HepG2 (cell line): ENCODE results near the gene LRRN2. TPM values are rescaled to one million over a fixed set of nuclear protein-coding genes. Genes with fewer than 3 reads are reported as not detected.

ENCODE experiments used
- ARID2 ChIP-seq: sonication (generic); formaldehyde crosslinking; IDR thresholded peaks from 2 replicates; pipeline ENCODE4 v1.8.1; 2022; ENCODE audit warnings: mild to moderate bottlenecking, missing genetic modification reagents, borderline replicate concordance
- EHMT2 ChIP-seq: fragments of 200-600 bp; sonication (generic); IDR thresholded peaks from 2 replicates; pipeline ENCODE4 v1.7.0; 2017; ENCODE audit warnings: antibody characterized with exemption, low read depth, low read length, borderline replicate concordance
- FOSL2 ChIP-seq: sonication (generic); formaldehyde crosslinking; IDR thresholded peaks from 2 replicates; pipeline ENCODE4 v1.4.0; 2020; ENCODE audit warnings: missing genetic modification reagents
- HMGA1 ChIP-seq: sonication (generic); formaldehyde crosslinking; conservative IDR thresholded peaks from 2 replicates; pipeline ENCODE4 v1.4.0; 2020; ENCODE audit warnings: missing genetic modification reagents
- HNF4A ChIP-seq: sonication (generic); formaldehyde crosslinking; IDR thresholded peaks from 2 replicates; pipeline ENCODE4 v1.4.0; 2020; ENCODE audit warnings: missing genetic modification reagents
- HNRNPK ChIP-seq: fragments of 200-400 bp; formaldehyde crosslinking; IDR thresholded peaks from 2 replicates; pipeline ENCODE4 v1.6.1; 2018; ENCODE audit warnings: low read length, low read depth, moderate library complexity, mild to moderate bottlenecking; ENCODE audit not compliant: poor library complexity, severe bottlenecking
- ISX ChIP-seq: sonication (generic); formaldehyde crosslinking; conservative IDR thresholded peaks from 2 replicates; pipeline ENCODE4 v1.5.0; 2020; ENCODE audit warnings: missing genetic modification reagents
- KDM2A ChIP-seq: sonication (generic); formaldehyde crosslinking; IDR thresholded peaks from 2 replicates; pipeline ENCODE4 v1.4.0; 2020; ENCODE audit warnings: low read depth, missing genetic modification reagents, borderline replicate concordance
- MAFG ChIP-seq: sonication (generic); formaldehyde crosslinking; IDR thresholded peaks from 2 replicates; pipeline ENCODE4 v1.5.1; 2020; ENCODE audit warnings: mild to moderate bottlenecking, missing genetic modification reagents
- MED13 ChIP-seq: sonication (generic); formaldehyde crosslinking; IDR thresholded peaks from 2 replicates; pipeline ENCODE4 v1.5.0; 2020; ENCODE audit warnings: missing genetic modification reagents
- ONECUT2 ChIP-seq: sonication (generic); formaldehyde crosslinking; IDR thresholded peaks from 2 replicates; pipeline ENCODE4 v1.4.0; 2020; ENCODE audit warnings: missing genetic modification reagents
- PCBP1 ChIP-seq: fragments of 200-400 bp; formaldehyde crosslinking; IDR thresholded peaks from 2 replicates; pipeline ENCODE4 v1.6.1; 2017; ENCODE audit warnings: mild to moderate bottlenecking, low read depth, low read length, borderline replicate concordance
- POLR2A ChIP-seq, 2 experiments: IDR thresholded peaks; 2 replicates each; pipeline ENCODE4 v1.6.1; 2011; ENCODE audit warnings: low read depth in 2 of 2, low read length in 2 of 2, mild to moderate bottlenecking in 1 of 2, moderate library complexity in 1 of 2; ENCODE audit not compliant: insufficient read depth in 1 of 2
- RFXANK ChIP-seq: IDR thresholded peaks from 2 replicates; pipeline ENCODE4 v1.6.1; 2016
- SIN3A ChIP-seq: IDR thresholded peaks from 2 replicates; pipeline ENCODE4 v1.6.1; 2011; ENCODE audit warnings: low read depth, mild to moderate bottlenecking, control low read depth, low read length, borderline replicate concordance
- TBL1XR1 ChIP-seq: fragments of 150-350 bp; IDR thresholded peaks from 2 replicates; pipeline ENCODE4 v1.6.1; 2014; ENCODE audit warnings: borderline replicate concordance, low read length; ENCODE audit not compliant: partially characterized antibody
- THAP11 ChIP-seq: IDR thresholded peaks from 2 replicates; pipeline ENCODE4 v1.6.1; 2016; ENCODE audit warnings: missing biosample characterization, missing genetic modification reagents
- ZBTB3 ChIP-seq: sonication (generic); formaldehyde crosslinking; IDR thresholded peaks from 2 replicates; pipeline ENCODE4 v1.4.0; 2020; ENCODE audit warnings: low read depth, mild to moderate bottlenecking, moderate library complexity, missing genetic modification reagents, borderline replicate concordance
- ZFP36 ChIP-seq: fragments of 150-350 bp; IDR thresholded peaks from 2 replicates; pipeline ENCODE4 v1.6.1; 2018; ENCODE audit warnings: borderline replicate concordance, low read length, low read depth; ENCODE audit not compliant: partially characterized antibody
- ZNF430 ChIP-seq: sonication (generic); formaldehyde crosslinking; IDR thresholded peaks from 2 replicates; pipeline ENCODE4 v1.9.0; 2021; ENCODE audit warnings: mild to moderate bottlenecking, missing genetic modification reagents
- ZNF432 ChIP-seq: sonication (generic); formaldehyde crosslinking; IDR thresholded peaks from 2 replicates; pipeline ENCODE4 v1.5.0; 2020; ENCODE audit warnings: missing genetic modification reagents, mild to moderate bottlenecking, borderline replicate concordance
- ZNF501 ChIP-seq: sonication (generic); formaldehyde crosslinking; IDR thresholded peaks from 2 replicates; pipeline ENCODE4 v1.5.1; 2020; ENCODE audit warnings: mild to moderate bottlenecking, moderate library complexity, missing genetic modification reagents
- ZNF567 ChIP-seq: sonication (generic); formaldehyde crosslinking; IDR thresholded peaks from 2 replicates; pipeline ENCODE4 v1.8.1; 2023; ENCODE audit warnings: mild to moderate bottlenecking, missing genetic modification reagents, borderline replicate concordance
- ZNF569 ChIP-seq: sonication (generic); formaldehyde crosslinking; IDR thresholded peaks from 2 replicates; pipeline ENCODE4 v1.5.0; 2020; ENCODE audit warnings: mild to moderate bottlenecking, missing genetic modification reagents, moderate library complexity, borderline replicate concordance
- ZNF644 ChIP-seq: IDR thresholded peaks from 2 replicates; pipeline ENCODE4 v1.6.1; 2016; ENCODE audit warnings: low read depth
- ZNF737 ChIP-seq: sonication (generic); formaldehyde crosslinking; IDR thresholded peaks from 2 replicates; pipeline ENCODE4 v1.5.0; 2020; ENCODE audit warnings: missing genetic modification reagents, mild to moderate bottlenecking, borderline replicate concordance
- ZNF841 ChIP-seq: sonication (generic); formaldehyde crosslinking; IDR thresholded peaks from 2 replicates; pipeline ENCODE4 v1.8.1; 2023; ENCODE audit warnings: missing genetic modification reagents, borderline replicate concordance
- ZNF850 ChIP-seq: sonication (generic); formaldehyde crosslinking; conservative IDR thresholded peaks from 2 replicates; pipeline ENCODE4 v1.9.0; 2021; ENCODE audit warnings: mild to moderate bottlenecking, missing genetic modification reagents
- polyA plus RNA-seq, 8 experiments: library from polyadenylated mRNA; depleted of rRNA in 3 of 8; stranded (reverse) in 7 of 8; unstranded in 1 of 8; fragments of >200 nt; fragmentation: Illumina TruSeq in 4 of 8; extraction: Trizol in 4 of 8; gene quantifications; 2 replicates each; pipeline versions ENCODE4 v1.2.1 to v1.2.3, GENCODE V29; 2011 to 2016; ENCODE audit warnings: low read depth in 4 of 8, missing spikeins in 1 of 8, mixed read lengths in 1 of 8; ENCODE audit not compliant: insufficient read depth in 1 of 8
- total RNA-seq, 5 experiments: library from RNA; depleted of rRNA; stranded (reverse); fragments of >200 nt; fragmentation: Illumina TruSeq; extraction: Trizol; gene quantifications; 2 replicates each; pipeline ENCODE4 v1.2.3, GENCODE V29; 2016; ENCODE audit warnings: low read depth in 1 of 5
- TF ChIP-seq, protein P1 (sequence below): IDR thresholded peaks from 2 replicates; pipeline ENCODE4 v1.6.1; 2012; ENCODE audit warnings: low read length, improper control_type of control experiment

Gene LRRN2
- total and polyA plus RNA-seq, 2 of the 13 experiments (the other 11 are each of a cell fraction or from before 2014, with no cell fraction given) = not detected

GRCh38 chr1:204623365-204623893 lies 62.1 kb downstream of the LRRN2 start (continued):
- TF ChIP-seq ZNF432 (CRISPR knock-in tag) = no peak
- no peak for TF ChIP-seq ZBTB3
- TF ChIP-seq ISX (CRISPR knock-in tag) = no peak
- TF ChIP-seq HNF4A = peak; percentile 38; the same call in 1 of the 2 replicates
- TF ChIP-seq RFXANK (CRISPR knock-in tag) = no peak
- no peak for TF ChIP-seq POLR2A (IDR thresholded peaks at IDR 0.05; ENCODE audit: insufficient read depth in 1 of 2, low read depth in 2 of 2, low read length in 2 of 2)
- no peak for TF ChIP-seq ARID2
- TF ChIP-seq ZNF430 (CRISPR knock-in tag) = no peak
- peak; percentile 20; the same call in 1 of the 2 replicates for TF ChIP-seq KDM2A (CRISPR knock-in tag)
- TF ChIP-seq ZFP36 = no peak
- no peak for TF ChIP-seq ZNF737 (CRISPR knock-in tag)
- TF ChIP-seq ZNF501 (CRISPR knock-in tag) = 0 out of 2 replicates have a peak, but pooled peaks have one; percentile 41
- no peak for TF ChIP-seq ZNF644
- TF ChIP-seq ONECUT2 = no peak
- TF ChIP-seq HMGA1 (CRISPR knock-in tag) = no peak
- TF ChIP-seq TBL1XR1 = no peak
- no peak for TF ChIP-seq EHMT2
- no peak for TF ChIP-seq HNRNPK
- TF ChIP-seq MED13 (CRISPR knock-in tag) = no peak
- TF ChIP-seq ZNF569 (CRISPR knock-in tag) = no peak
- TF ChIP-seq SIN3A = no peak
- TF ChIP-seq THAP11 (CRISPR knock-in tag) = 0 out of 2 replicates have a peak, but pooled peaks have one; percentile 15
- TF ChIP-seq FOSL2 (CRISPR knock-in tag) = peak; percentile 97
- TF ChIP-seq, protein P1, sequence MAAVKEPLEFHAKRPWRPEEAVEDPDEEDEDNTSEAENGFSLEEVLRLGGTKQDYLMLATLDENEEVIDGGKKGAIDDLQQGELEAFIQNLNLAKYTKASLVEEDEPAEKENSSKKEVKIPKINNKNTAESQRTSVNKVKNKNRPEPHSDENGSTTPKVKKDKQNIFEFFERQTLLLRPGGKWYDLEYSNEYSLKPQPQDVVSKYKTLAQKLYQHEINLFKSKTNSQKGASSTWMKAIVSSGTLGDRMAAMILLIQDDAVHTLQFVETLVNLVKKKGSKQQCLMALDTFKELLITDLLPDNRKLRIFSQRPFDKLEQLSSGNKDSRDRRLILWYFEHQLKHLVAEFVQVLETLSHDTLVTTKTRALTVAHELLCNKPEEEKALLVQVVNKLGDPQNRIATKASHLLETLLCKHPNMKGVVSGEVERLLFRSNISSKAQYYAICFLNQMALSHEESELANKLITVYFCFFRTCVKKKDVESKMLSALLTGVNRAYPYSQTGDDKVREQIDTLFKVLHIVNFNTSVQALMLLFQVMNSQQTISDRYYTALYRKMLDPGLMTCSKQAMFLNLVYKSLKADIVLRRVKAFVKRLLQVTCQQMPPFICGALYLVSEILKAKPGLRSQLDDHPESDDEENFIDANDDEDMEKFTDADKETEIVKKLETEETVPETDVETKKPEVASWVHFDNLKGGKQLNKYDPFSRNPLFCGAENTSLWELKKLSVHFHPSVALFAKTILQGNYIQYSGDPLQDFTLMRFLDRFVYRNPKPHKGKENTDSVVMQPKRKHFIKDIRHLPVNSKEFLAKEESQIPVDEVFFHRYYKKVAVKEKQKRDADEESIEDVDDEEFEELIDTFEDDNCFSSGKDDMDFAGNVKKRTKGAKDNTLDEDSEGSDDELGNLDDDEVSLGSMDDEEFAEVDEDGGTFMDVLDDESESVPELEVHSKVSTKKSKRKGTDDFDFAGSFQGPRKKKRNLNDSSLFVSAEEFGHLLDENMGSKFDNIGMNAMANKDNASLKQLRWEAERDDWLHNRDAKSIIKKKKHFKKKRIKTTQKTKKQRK = no peak
- no peak for TF ChIP-seq ZNF567 (CRISPR knock-in tag)
- TF ChIP-seq MAFG (CRISPR knock-in tag) = 0 out of 2 replicates have a peak, but pooled peaks have one; percentile 40
- TF ChIP-seq ZNF841 (CRISPR knock-in tag) = no peak
- TF ChIP-seq PCBP1 = no peak
- TF ChIP-seq ZNF850 = no peak
